ENCODE data around the gene OR2B6. TPM values are rescaled to one million over a fixed set of nuclear protein-coding genes. Genes with fewer than 3 reads are reported as not detected.
"Not testable (repeated sequence)": the region's sequence is repeated elsewhere in the genome, so short reads cannot be mapped to it uniquely, and the experiment has no call there.

OR2B6 gene
- total and polyA plus RNA-seq, 2 donors: 0.19 to 0.87 TPM

GRCh38 chr6:27943072-27943471, 14.0 kb upstream of the OR2B6 start:
- H3K27ac ChIP-seq (ENCODE audit: low read depth in 1 of 2, low read length in 1 of 2); H3K4me1 ChIP-seq (ENCODE audit: control insufficient read depth in 2 of 2, insufficient read depth in 2 of 2, low read length in 2 of 2); H3K9me3 ChIP-seq (ENCODE audit: control insufficient read depth in 2 of 2, insufficient read depth in 1 of 2, low read length in 1 of 2); H3K4me3 ChIP-seq (ENCODE audit: low read length in 2 of 2); H3K27me3 ChIP-seq (ENCODE audit: control insufficient read depth in 2 of 2, insufficient read depth in 1 of 2, low read length in 1 of 2); H3K36me3 ChIP-seq (ENCODE audit: control insufficient read depth in 2 of 2, insufficient read depth in 2 of 2, low read length in 1 of 2); DNase-seq (ENCODE audit: low read depth in 6 of 9, low spot score in 9 of 9): not testable (repeated sequence)
- WGBS: 55% methylated on average over 6 of the region's 6 CpGs

- no peak overlapping the region for H3K27ac ChIP-seq (ENCODE audit: low read depth in 1 of 2, low read length in 1 of 2)
- 91% methylated on average over 1 of the region's 1 CpG for WGBS
- no peak overlapping the region for H3K4me3 ChIP-seq (ENCODE audit: low read length in 2 of 2)
- peaks cover 0 to under 1% of the 10 kb centered on the region in 2 donors for H3K27me3 ChIP-seq (ENCODE audit: control insufficient read depth in 2 of 2, insufficient read depth in 1 of 2, low read length in 1 of 2)
- H3K4me1 ChIP-seq (ENCODE audit: control insufficient read depth in 2 of 2, insufficient read depth in 2 of 2, low read length in 2 of 2): no peaks in the 10 kb centered on the region
- no peaks in the 10 kb centered on the region for H3K9me3 ChIP-seq (ENCODE audit: control insufficient read depth in 2 of 2, insufficient read depth in 1 of 2, low read length in 1 of 2)
- no peaks in the 10 kb centered on the region for H3K36me3 ChIP-seq (ENCODE audit: control insufficient read depth in 2 of 2, insufficient read depth in 2 of 2, low read length in 1 of 2)
- no peak for DNase-seq (ENCODE audit: low read depth in 6 of 9, low spot score in 9 of 9)
Measured at GRCh38 chr6:27948237-27948636, 8.8 kb upstream of the OR2B6 start.

- H3K36me3 ChIP-seq (ENCODE audit: control insufficient read depth in 2 of 2, insufficient read depth in 2 of 2, low read length in 1 of 2): no peaks in the 10 kb centered on the region
- no peak for DNase-seq (ENCODE audit: low read depth in 6 of 9, low spot score in 9 of 9)
- peaks cover 0 to 3% of the 10 kb centered on the region in 2 donors for H3K27me3 ChIP-seq (ENCODE audit: control insufficient read depth in 2 of 2, insufficient read depth in 1 of 2, low read length in 1 of 2)
- no peak overlapping the region for H3K4me3 ChIP-seq (ENCODE audit: low read length in 2 of 2)
- no peak overlapping the region for H3K27ac ChIP-seq (ENCODE audit: low read depth in 1 of 2, low read length in 1 of 2)
- H3K4me1 ChIP-seq (ENCODE audit: control insufficient read depth in 2 of 2, insufficient read depth in 2 of 2, low read length in 2 of 2): no peaks in the 10 kb centered on the region
- no peaks in the 10 kb centered on the region for H3K9me3 ChIP-seq (ENCODE audit: control insufficient read depth in 2 of 2, insufficient read depth in 1 of 2, low read length in 1 of 2)
- 83% methylated on average over 1 of the region's 1 CpG for WGBS
Measured at GRCh38 chr6:27951040-27951439, 6.0 kb upstream of the OR2B6 start.

GRCh38 chr6:27957516-27957915, 475 bp downstream of the OR2B6 start:
- Histone ChIP-seq H3K27ac (ENCODE audit: low read depth in 1 of 2, low read length in 1 of 2) (no peak overlapping the region), H3K27me3 (ENCODE audit: control insufficient read depth in 2 of 2, insufficient read depth in 1 of 2, low read length in 1 of 2) (peaks cover 0 to 3% of the 10 kb centered on the region in 2 donors), H3K9me3 (ENCODE audit: control insufficient read depth in 2 of 2, insufficient read depth in 1 of 2, low read length in 1 of 2) (no peaks in the 10 kb centered on the region), H3K36me3 (ENCODE audit: control insufficient read depth in 2 of 2, insufficient read depth in 2 of 2, low read length in 1 of 2) (no peaks in the 10 kb centered on the region), H3K4me1 (ENCODE audit: control insufficient read depth in 2 of 2, insufficient read depth in 2 of 2, low read length in 2 of 2) (no peaks in the 10 kb centered on the region), H3K4me3 (ENCODE audit: low read length in 2 of 2) (no peak overlapping the region)
- 88% methylated on average over 4 of the region's 4 CpGs for WGBS
- no peak for DNase-seq (ENCODE audit: low read depth in 6 of 9, low spot score in 9 of 9)

GRCh38 chr6:27962506-27962905, 5.5 kb downstream of the OR2B6 start:
- Histone ChIP-seq H3K4me1 (ENCODE audit: control insufficient read depth in 2 of 2, insufficient read depth in 2 of 2, low read length in 2 of 2) (no peaks in the 10 kb centered on the region), H3K27me3 (ENCODE audit: control insufficient read depth in 2 of 2, insufficient read depth in 1 of 2, low read length in 1 of 2) (no peaks in the 10 kb centered on the region), H3K9me3 (ENCODE audit: control insufficient read depth in 2 of 2, insufficient read depth in 1 of 2, low read length in 1 of 2) (peaks cover 0 to 6% of the 10 kb centered on the region in 2 donors), H3K27ac (ENCODE audit: low read depth in 1 of 2, low read length in 1 of 2) (no peak overlapping the region), H3K36me3 (ENCODE audit: control insufficient read depth in 2 of 2, insufficient read depth in 2 of 2, low read length in 1 of 2) (no peaks in the 10 kb centered on the region), H3K4me3 (ENCODE audit: low read length in 2 of 2) (no peak overlapping the region)
- DNase-seq (ENCODE audit: low read depth in 6 of 9, low spot score in 9 of 9): no peak
- 78% methylated on average over 3 of the region's 3 CpGs for WGBS

GRCh38 chr6:27966044-27966443, 9.0 kb downstream of the OR2B6 start:
- Histone ChIP-seq H3K9me3 (ENCODE audit: control insufficient read depth in 2 of 2, insufficient read depth in 1 of 2, low read length in 1 of 2) (peaks cover 0 to 6% of the 10 kb centered on the region in 2 donors), H3K36me3 (ENCODE audit: control insufficient read depth in 2 of 2, insufficient read depth in 2 of 2, low read length in 1 of 2) (no peaks in the 10 kb centered on the region)

GRCh38 chr6:27966816-27967426, 9.9 kb downstream of the OR2B6 start:
- no peaks in the 10 kb centered on the region for H3K36me3 ChIP-seq (ENCODE audit: control insufficient read depth in 2 of 2, insufficient read depth in 2 of 2, low read length in 1 of 2)
- 95% methylated on average over 23 of the region's 23 CpGs for WGBS
- H3K4me1 ChIP-seq (ENCODE audit: control insufficient read depth in 2 of 2, insufficient read depth in 2 of 2, low read length in 2 of 2): no peaks in the 10 kb centered on the region
- H3K27ac ChIP-seq (ENCODE audit: low read depth in 1 of 2, low read length in 1 of 2): no peak overlapping the region
- peaks cover 0 to 6% of the 10 kb centered on the region in 2 donors for H3K9me3 ChIP-seq (ENCODE audit: control insufficient read depth in 2 of 2, insufficient read depth in 1 of 2, low read length in 1 of 2)
- no peak overlapping the region for H3K4me3 ChIP-seq (ENCODE audit: low read length in 2 of 2)
- DNase-seq (ENCODE audit: low read depth in 6 of 9, low spot score in 9 of 9): no peak
- no peaks in the 10 kb centered on the region for H3K27me3 ChIP-seq (ENCODE audit: control insufficient read depth in 2 of 2, insufficient read depth in 1 of 2, low read length in 1 of 2)

More at GRCh38 chr6:27966044-27966443, 9.0 kb downstream of the OR2B6 start:
- Histone ChIP-seq H3K27me3 (ENCODE audit: control insufficient read depth in 2 of 2, insufficient read depth in 1 of 2, low read length in 1 of 2) (no peaks in the 10 kb centered on the region), H3K4me3 (ENCODE audit: low read length in 2 of 2) (no peak overlapping the region), H3K4me1 (ENCODE audit: control insufficient read depth in 2 of 2, insufficient read depth in 2 of 2, low read length in 2 of 2) (no peaks in the 10 kb centered on the region), H3K27ac (ENCODE audit: low read depth in 1 of 2, low read length in 1 of 2) (no peak overlapping the region)
- WGBS: 95% methylated on average over 4 of the region's 4 CpGs
- no peak for DNase-seq (ENCODE audit: low read depth in 6 of 9, low spot score in 9 of 9)

GRCh38 chr6:27970444-27970843, 13.4 kb downstream of the OR2B6 start:
- Histone ChIP-seq H3K9me3 (ENCODE audit: control insufficient read depth in 2 of 2, insufficient read depth in 1 of 2, low read length in 1 of 2) (peaks cover 0 to 6% of the 10 kb centered on the region in 2 donors), H3K4me1 (ENCODE audit: control insufficient read depth in 2 of 2, insufficient read depth in 2 of 2, low read length in 2 of 2) (no peaks in the 10 kb centered on the region), H3K4me3 (ENCODE audit: low read length in 2 of 2) (no peak overlapping the region), H3K27me3 (ENCODE audit: control insufficient read depth in 2 of 2, insufficient read depth in 1 of 2, low read length in 1 of 2) (no peaks in the 10 kb centered on the region), H3K27ac (ENCODE audit: low read depth in 1 of 2, low read length in 1 of 2) (no peak overlapping the region), H3K36me3 (ENCODE audit: control insufficient read depth in 2 of 2, insufficient read depth in 2 of 2, low read length in 1 of 2) (no peaks in the 10 kb centered on the region)
- no peak for DNase-seq (ENCODE audit: low read depth in 6 of 9, low spot score in 9 of 9)
- 95% methylated on average over 2 of the region's 2 CpGs for WGBS

- 93% methylated on average over 4 of the region's 4 CpGs for WGBS
- peaks cover 0 to 5% of the 10 kb centered on the region in 2 donors for H3K27me3 ChIP-seq (ENCODE audit: control insufficient read depth in 2 of 2, insufficient read depth in 1 of 2, low read length in 1 of 2)
Measured at GRCh38 chr6:27972750-27973149, 15.7 kb downstream of the OR2B6 start.

More at GRCh38 chr6:27972750-27973149, 15.7 kb downstream of the OR2B6 start:
- H3K36me3 ChIP-seq (ENCODE audit: control insufficient read depth in 2 of 2, insufficient read depth in 2 of 2, low read length in 1 of 2): no peaks in the 10 kb centered on the region
- no peak overlapping the region for H3K27ac ChIP-seq (ENCODE audit: low read depth in 1 of 2, low read length in 1 of 2)
- H3K9me3 ChIP-seq (ENCODE audit: control insufficient read depth in 2 of 2, insufficient read depth in 1 of 2, low read length in 1 of 2): no peaks in the 10 kb centered on the region
- no peak for DNase-seq (ENCODE audit: low read depth in 6 of 9, low spot score in 9 of 9)
- no peak overlapping the region for H3K4me3 ChIP-seq (ENCODE audit: low read length in 2 of 2)
- H3K4me1 ChIP-seq (ENCODE audit: control insufficient read depth in 2 of 2, insufficient read depth in 2 of 2, low read length in 2 of 2): no peaks in the 10 kb centered on the region
